NCI-H1417 (cell line): Measurements from ENCODE around the gene FAR2.
"Not testable (repeated sequence)": the region's sequence is repeated elsewhere in the genome, so short reads cannot be mapped to it uniquely, and the experiment has no call there.

Source experiments
- DNase-seq, 3 experiments: peaks; one replicate each; lab custom pipeline; 2025; lab: John Stamatoyannopoulos, UW

FAR2 gene

DNA sequence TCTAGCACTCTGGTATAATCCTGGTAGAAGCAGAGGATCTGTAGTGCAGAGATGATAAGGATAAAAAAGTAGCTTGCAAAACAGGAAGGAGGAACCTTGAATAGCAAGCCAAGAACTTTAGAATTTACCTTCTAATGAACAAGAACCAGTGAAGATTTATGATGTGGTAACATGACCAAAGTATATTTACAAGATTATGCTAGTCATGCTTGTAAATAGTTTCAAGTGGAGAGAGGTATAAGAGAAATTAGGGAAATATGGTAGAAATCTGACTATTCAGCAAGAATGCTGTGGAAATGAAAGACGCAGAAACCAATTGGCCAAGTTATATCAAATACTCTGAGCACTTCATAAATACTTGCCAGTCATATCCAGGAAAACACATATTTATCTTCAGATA lies 184.1 kb downstream of the FAR2 start:
- DNase-seq = no peak

DNA sequence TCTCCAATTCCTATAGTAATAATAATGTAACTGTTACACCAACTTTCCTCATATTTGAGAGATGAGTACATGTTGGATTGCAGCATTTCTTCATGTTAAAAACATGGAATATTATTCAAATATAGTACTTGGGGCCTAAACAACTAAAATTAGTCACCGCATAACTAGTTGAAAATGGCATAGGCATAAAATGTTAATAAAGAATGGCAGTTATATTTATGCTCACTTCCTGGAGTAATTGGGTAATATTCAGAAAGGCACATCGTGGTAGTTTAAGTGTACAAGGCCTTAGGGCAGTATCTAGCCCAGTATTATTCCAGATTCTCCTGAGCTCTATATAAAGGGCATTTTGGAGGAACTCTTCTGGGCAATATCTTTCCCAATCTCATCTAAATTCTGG lies 185.9 kb downstream of the FAR2 start:
- no peak for DNase-seq

DNA sequence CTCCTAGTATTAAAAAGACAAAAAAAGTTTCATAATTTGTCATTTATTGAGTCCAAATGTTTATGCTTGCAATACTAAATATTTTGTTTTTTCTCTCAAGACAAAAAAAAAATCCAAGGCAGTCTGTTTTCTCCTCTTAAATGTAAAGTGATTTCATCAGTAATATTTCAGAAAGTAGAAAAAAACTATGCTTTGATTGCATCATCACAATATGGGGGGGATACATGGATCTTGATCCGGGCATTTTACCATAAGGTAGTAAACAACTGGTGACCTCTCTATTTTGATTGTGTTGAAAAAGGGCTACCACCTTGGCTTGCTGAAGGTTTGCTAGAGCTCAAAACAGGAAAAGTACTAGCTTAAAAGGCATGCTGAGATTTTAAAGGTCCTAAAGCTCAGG lies 188.2 kb downstream of the FAR2 start:
- DNase-seq = no peak

DNA sequence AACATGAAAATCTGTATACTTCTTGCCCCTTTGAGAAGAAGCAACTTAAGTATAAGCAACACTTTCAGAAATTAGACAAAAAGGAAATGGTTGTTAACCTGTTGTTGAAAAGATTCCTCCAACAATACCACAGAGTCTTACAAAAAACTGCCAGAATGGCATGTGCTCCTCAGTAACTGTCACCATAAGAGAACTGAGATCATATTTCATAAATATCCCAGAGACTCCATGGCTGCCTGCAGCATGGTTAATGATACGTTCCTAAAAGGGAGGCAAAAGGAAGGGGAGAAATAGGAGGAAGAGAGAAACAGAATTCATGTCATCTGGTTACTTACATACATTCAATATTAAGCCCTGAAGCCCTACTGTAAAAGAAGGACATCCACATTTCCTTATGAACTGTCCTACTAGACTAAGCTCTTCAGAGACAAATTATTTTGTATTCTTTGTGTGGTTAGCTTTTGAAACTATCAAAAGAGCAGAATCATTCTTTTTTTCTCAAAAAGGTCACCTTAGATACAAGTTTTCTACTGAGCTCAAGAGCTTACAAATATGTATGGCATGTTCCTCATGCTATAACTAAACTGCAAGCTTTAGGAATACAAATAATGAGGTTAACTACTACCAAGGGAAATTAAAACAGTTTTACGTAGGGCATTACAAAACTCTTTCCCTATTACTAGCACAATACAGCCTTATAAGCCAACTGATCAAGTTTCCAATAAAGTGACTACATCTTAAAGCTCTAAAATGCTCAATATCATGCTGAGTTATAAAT lies 194.1 kb downstream of the FAR2 start:
- no peak for DNase-seq

DNA sequence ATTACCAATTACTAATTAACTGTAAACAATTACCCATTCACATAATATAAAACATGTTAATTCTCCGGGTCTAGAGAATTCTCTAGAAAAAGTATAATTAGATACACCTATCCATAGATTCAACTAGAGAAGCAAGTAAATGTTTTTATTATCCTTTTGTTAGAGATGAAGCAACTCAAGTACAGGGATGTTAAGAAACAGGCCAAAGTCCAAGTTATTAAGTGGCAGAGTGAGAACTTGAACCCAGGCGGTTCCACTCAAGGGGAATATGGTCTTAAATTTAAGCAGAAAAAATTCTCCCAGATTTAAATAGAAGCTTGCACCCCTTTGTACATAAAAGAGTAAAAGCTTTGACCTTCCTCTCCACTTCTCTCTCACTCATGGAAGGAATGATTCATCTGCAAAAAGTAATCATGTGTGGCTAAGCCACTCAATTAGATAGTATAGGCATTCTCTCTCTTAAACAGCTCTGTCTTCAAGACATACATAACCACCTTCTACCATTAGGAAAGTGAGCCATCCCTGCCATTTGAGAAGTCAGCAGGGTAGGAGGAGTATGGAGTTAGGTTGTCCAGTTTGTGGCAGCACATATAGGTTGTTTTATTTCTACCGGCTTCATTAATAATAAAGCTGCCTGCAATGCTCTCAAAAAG lies 197.8 kb downstream of the FAR2 start:
- DNase-seq = no peak

DNA sequence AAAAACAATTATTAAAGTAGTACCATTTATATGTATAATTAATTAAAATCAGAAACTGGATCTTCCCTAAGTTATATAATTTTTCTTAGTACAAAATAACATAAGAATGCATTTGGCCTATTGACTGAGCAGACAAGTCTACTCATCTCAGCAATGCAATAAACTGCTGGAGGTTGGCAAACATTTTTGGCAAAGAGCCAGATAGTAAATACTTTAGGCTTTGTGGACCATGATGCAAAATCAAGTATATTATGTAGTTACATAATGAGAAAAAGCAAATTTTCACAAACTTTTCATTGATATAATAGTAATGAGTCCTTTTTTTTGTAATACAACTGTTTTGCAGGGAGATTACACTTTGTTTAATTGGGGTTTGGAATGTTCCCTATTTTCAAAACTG lies 201.0 kb downstream of the FAR2 start:
- DNase-seq = peak in 2 of 3 experiments; percentile 18 to 28

DNA sequence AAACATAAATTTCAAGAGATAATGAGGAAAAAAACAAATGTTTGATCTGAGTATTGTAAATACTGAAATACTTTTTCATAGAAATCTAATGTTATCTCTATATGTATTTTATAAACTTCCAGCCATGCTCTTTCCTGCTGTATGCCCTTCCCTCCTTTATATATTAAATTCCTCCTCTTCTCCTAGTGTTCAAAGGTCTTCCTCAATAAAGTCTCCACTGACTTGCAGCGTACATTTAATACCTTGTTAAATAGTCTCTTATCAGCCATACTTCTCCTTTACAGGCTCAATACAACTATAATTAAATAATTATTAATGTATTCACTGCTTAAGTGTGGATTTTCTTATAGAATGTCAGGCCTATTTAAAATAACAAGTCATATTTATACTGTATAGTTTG lies 205.9 kb downstream of the FAR2 start:
- DNase-seq = no peak

DNA sequence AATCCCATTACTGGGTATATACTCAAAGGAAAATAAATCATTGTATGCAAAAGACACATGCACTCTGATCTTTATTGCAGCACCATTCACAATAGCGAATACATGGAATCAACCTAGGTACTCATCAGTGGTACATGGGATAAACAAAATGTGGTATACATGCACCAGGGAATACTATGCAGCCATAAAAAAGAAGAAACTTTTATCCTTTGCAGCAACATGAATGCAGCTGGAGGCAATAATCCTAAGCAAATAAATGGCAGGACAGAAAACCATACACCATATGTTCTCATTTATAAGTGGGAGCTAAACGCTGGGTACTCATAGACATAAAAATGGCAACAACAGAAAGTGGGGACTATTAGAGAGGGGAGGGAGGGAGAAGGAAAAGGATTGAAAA lies 216.0 kb downstream of the FAR2 start:
- no peak for DNase-seq

DNA sequence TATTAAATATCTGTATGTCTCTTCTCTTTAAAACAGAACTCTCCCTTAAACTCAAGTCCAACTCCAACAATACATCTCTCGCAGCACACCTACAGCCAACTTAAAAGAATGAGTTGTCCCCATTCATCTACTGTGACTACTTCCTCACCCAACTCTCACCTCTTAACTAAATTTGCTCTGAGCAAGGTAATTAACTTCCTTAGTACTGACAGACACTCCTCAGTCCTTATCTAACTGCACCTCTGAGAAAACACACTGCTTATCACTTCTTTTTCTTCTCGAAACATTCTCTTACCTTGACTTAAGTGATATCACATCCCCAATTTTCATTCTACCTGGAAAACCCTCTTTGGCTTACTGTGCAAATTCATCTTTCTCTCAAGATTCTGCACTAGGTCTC lies 224.9 kb downstream of the FAR2 start:
- DNase-seq = no peak

DNA sequence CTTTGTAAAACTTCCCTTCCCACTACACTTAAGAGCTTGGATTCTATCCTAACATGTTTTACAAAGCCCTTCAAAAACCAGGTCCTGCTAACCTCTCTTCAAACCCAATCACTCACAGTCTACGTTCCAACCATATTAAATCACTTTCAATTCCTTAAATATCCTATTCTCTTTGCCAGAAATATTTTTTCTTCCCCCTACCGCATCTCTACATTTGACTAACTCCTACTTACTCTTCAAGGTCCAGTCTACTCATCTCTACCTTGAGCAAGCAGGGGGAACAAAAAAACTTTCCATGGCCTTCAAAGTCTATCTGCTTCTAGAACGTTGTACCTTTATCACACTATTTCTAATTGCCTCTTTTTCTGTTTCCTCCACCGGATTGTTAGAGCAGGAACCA lies 225.8 kb downstream of the FAR2 start:
- no peak for DNase-seq

DNA sequence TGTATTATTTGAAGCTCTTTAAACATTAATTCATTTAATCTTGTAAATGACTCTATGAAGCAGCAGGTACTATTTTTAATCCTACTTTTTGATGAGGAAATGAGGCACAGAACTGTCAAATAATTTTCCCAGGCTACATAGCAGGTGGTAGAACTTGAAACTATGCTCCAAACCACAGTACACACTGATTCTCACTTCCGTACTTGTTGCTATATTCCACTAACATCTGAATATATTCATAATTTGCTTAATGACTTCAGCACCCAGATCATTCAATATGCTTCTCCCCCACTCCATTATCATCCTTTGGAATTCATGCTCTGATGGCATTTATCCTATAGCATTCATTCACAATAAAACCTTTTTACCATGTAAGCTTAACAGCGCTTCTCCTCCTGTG lies 227.0 kb downstream of the FAR2 start:
- DNase-seq = no peak

DNA sequence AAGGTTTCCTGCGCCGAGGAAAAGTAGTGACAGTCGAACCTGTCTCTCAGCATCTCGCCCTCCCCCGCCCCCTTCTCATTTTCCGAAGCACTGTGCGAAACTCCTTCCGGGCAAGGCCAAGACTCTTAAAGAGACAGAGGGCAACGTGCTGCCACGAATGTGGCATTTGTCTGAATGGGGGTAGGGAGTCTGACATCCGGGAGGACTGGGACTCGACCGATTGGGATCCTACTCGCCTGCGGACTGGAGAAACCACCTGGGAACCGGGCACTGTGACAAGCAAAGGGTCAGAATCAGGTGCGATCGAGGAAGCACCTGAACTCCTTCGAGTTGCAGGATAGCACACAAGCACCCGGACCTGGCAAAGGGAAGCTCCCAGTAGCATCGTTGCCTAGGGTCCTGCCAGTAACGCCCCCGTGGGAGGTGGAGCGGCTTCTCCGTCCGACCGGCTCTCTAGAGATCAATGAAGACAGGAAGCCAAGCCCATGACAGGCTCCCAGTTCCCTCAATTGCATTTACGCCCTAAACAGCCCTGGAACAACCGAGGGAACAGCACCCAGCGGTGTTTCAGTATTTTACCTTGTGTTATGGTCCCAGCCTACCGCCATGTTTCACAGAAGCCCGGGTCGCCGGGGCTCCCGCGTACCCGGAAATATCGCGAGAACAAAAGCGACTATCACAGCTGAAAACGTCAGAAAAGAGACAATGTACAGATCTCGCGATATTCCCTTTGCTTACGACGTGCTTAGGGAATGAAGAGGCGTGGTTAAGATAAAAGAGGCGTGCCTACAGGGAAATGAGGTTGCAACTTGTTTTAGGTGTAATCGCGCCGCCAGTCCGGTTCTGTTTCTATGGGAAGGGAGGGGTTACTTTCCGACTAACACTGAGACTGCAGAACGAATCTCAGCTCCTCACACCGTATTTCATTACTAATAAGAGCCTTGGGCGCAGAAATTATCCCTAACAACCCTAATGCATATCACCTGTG lies 231.8 kb downstream of the FAR2 start, which contains the start of gene ERGIC2:
ERGIC2 (minus strand) TSS at position 637 of the 988 bp plus-strand sequence. CDS start 9,539 bp downstream, outside the sequence.
- peak; percentile 98 to 100 (median 98) for DNase-seq

DNA sequence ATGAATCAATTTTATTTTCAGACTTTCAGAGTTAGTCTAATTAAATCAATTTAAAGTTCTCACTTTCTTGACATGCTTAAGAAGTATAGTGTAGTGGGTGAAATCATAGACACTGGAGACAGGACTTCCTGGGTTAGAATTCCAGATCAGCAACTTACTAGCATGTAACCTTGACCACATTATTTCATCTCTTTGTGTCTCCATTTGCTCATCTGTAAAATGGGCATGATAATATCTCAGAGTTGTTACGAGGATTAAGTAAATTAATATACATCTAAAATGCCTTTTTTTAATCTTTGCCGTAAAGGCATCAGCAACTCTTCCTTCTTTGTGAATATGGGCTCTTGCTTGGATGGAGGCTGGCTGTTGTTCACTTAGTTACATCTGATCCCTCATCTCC lies 233.2 kb downstream of the FAR2 start:
- peak in 1 of 3 experiments; percentile 45 for DNase-seq

DNA sequence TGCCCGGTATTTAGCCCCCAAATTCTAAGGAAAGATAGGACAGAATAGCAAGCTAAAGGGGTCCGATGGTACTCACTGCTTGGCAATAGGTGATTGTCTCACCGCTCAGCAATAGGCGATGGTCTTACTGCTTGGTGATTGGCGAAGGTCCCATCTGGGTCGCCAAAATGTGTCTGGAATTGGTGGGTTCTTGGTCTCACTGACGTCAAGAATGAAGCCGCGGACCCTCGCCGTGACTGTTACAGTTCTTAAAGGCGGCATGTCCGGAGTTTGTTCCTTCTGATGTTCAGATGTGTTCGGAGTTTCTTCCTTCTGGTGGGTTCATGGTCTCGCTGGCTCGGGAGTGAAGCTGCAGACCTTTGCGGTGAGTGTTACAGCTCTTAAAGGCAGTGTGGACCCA lies 236.1 kb downstream of the FAR2 start:
- DNase-seq = not testable (repeated sequence)
